ENCODE measurements around the gene TYW3. TPM values are rescaled to one million over a fixed set of nuclear protein-coding genes. Genes with fewer than 3 reads are reported as not detected.
A peak's percentile ranks its signal among the peaks of the same experiment; 100 is the strongest.

The TYW3 gene
- total and polyA plus RNA-seq, 2 of the 13 experiments (the other 11 are each of a cell fraction or from before 2014, with no cell fraction given): 17.6 to 45.8 TPM

GRCh38 chr1:74732960-74733603 is at the start of gene TYW3, which contains the start of gene CRYZ (continued):
- no peak for TF ChIP-seq DMTF1 (CRISPR knock-in tag; IDR thresholded peaks at IDR 0.05)
- TF ChIP-seq ZMYM2 (CRISPR knock-in tag; IDR thresholded peaks at IDR 0.05): no peak
- 0 out of 2 replicates have a peak, but pooled peaks have one; percentile 23 for TF ChIP-seq ZC3H13 (CRISPR knock-in tag; IDR thresholded peaks at IDR 0.05)
- TF ChIP-seq U2AF1 (optimal IDR thresholded peaks at IDR 0.05; ENCODE audit: low read depth, low read length): no peak
- peak; percentile 34 for TF ChIP-seq HNRNPLL (IDR thresholded peaks at IDR 0.05; ENCODE audit: low read depth, low read length, poor library complexity, severe bottlenecking)
- TF ChIP-seq ZXDC (CRISPR knock-in tag; IDR thresholded peaks at IDR 0.05): no peak
- TF ChIP-seq NFAT5 (CRISPR knock-in tag; IDR thresholded peaks at IDR 0.05): peak; percentile 69
- peak; percentile 86 for TF ChIP-seq PHF20 (CRISPR knock-in tag; IDR thresholded peaks at IDR 0.05)
- peak; percentile 15; the same call in 1 of the 2 replicates for TF ChIP-seq TBX3 (IDR thresholded peaks at IDR 0.05; ENCODE audit: borderline replicate concordance)
- TF ChIP-seq NFE2L1 (CRISPR knock-in tag; IDR thresholded peaks at IDR 0.05; ENCODE audit: borderline replicate concordance): no peak
- no peak for TF ChIP-seq EEA1 (CRISPR knock-in tag; IDR thresholded peaks at IDR 0.05; ENCODE audit: borderline replicate concordance)
- peak; percentile 90 for TF ChIP-seq SMAD3 (CRISPR knock-in tag; IDR thresholded peaks at IDR 0.05)
- TF ChIP-seq BCL6 (CRISPR knock-in tag; IDR thresholded peaks at IDR 0.05): peak; percentile 50
- TF ChIP-seq MIXL1 (CRISPR knock-in tag; IDR thresholded peaks at IDR 0.05): peak; percentile 99
- peak; percentile 51; the same call in 1 of the 2 replicates for TF ChIP-seq MIER3 (CRISPR knock-in tag; IDR thresholded peaks at IDR 0.05; ENCODE audit: borderline replicate concordance)
- peak; percentile 56; the same call in 1 of the 2 replicates for TF ChIP-seq ZNF235 (CRISPR knock-in tag; IDR thresholded peaks at IDR 0.05; ENCODE audit: borderline replicate concordance)
- no peak for TF ChIP-seq GTF3A (CRISPR knock-in tag; conservative IDR thresholded peaks at IDR 0.05)
- 0 out of 2 replicates have a peak, but pooled peaks have one; percentile 62 for TF ChIP-seq ZNF790 (CRISPR knock-in tag; IDR thresholded peaks at IDR 0.05; ENCODE audit: borderline replicate concordance)
- TF ChIP-seq BRD4 (CRISPR knock-in tag; IDR thresholded peaks at IDR 0.05): peak; percentile 94
- TF ChIP-seq ZBTB21 (CRISPR knock-in tag; IDR thresholded peaks at IDR 0.05): peak; percentile 64; the same call in 1 of the 2 replicates
- 0 out of 2 replicates have a peak, but pooled peaks have one; percentile 6 for TF ChIP-seq ZNF629 (CRISPR knock-in tag; conservative IDR thresholded peaks at IDR 0.05)

All from HepG2 (cell line).